Left forelimb (tissue), 1 donor: ENCODE measurements around the gene ADAMTSL4.

ENCODE experiments used
- DNase-seq: peaks from one replicate; pipeline ENCODE4 v3.0.0-alpha.2; 2018; ENCODE audit warnings: low spot score

ADAMTSL4 gene

DNA sequence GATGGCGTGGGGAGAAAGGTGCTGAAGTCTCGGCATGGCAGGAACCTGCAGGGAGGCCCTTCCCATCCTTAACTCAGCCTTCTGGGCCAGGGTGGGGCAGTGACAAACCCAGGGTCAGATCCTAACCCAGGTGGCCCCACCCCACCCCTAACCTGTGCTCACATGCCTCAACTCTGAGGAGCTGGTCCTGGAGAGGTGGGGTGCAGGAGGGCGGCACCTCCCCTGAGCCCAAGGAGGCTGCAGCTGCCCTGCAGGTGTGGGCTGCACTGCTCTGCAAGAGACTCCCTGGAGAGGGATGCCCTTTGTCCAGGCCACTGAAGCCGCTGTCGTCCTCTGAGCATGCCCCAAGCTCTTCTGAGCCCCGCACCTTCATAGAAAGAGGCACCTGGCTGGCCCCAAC, 15.2 kb upstream of the ADAMTSL4 start:
- DNase-seq: no peak

- no peak for DNase-seq
Measured at GRCh38 chr1:150535511-150536287, 13.5 kb upstream of the ADAMTSL4 start.

- no peak for DNase-seq
Measured at GRCh38 chr1:150536836-150537731, 12.1 kb upstream of the ADAMTSL4 start.

DNA sequence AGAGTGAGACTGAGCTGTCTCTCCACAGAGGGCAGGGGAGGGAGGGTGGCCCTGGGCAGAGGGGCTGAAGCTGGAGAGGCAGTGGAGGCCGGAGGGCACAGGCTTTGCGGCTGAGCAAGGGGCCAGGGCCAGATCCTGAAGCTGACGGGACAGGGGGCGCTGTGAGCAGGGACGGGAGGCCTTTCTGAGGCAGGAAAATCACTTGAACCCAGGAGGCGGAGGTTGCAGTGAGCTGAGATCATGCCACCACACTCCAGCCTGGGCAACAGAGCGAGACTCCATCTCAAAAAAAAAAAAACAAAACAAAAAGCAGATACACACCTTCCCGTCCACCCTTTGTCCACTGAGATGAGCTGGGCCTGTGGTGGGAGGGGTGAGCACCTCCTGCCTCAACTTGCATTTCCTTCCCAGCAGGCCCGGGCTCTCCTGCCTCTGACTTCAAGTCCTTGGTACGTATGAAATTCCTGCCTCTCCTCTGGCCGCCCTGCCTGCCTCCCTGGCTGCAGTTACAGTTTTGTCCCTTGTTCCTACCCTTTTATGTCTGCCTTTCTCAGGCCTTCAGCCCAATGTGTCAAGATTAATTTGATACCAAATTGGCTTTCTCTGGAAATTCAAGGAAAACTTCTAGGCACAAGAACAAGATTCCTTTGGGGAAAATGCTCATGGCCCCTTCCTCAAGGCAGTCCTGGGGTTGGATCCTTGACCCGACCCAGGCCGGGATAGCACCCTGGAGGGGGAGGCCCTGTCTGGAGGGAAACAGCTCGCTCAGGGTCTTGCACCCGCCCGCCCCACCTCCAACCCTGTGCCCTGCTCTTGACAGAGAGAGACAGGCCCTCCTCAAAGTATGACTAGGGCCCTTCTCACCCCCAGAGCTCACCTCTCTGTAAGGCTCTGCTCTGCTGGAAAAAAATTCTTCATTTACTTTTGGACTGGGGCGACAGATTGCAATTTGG, 11.2 kb upstream of the ADAMTSL4 start:
- no peak for DNase-seq

GRCh38 chr1:150543500-150544143, 5.6 kb upstream of the ADAMTSL4 start:
- DNase-seq: no peak

DNA sequence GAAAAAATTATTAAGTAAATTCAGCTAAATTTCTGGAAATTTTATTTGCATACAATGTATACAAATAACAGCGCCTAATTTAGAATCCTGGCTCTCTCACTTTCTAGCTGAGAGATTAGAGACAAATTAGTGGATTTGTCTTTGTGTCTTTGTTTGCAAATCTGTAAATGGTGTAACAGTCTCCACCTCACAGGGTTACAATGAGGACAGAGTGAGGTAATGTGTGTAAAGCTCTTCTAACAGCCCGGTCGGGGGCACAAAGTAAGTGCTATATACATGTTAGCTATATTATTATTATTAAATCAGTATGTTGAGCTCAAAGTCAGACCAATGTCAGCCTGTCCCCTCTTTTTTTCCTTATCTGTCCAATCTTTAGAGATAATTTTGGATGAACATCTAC, 5.0 kb upstream of the ADAMTSL4 start:
- no peak for DNase-seq

DNA sequence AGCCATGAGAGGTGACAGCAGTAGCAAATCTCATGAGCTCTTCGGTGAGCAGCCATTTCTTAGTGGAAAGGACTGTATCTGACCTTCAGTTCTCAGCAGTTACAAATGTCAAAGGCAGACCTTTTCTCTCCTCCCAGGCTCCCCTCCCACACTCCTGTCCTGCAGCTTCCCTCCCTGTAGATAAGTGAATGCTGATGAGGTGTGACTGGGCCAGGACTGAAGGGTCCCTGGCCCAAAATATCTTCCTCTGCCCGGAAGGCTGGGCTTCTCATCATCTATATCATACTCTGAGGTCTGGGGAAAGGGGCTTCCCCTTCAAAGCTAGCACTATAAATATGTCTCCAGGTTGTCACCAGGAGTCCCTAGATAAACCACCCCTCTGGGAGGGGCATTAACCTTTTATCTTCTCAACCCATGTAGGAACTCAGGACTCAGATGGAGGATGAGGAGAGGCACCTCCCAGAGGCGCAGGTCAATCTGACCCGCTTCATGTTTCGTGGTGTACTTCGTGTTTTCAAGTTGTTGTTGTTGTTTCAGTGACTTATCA, 3.6 kb upstream of the ADAMTSL4 start:
- DNase-seq: no peak

DNA sequence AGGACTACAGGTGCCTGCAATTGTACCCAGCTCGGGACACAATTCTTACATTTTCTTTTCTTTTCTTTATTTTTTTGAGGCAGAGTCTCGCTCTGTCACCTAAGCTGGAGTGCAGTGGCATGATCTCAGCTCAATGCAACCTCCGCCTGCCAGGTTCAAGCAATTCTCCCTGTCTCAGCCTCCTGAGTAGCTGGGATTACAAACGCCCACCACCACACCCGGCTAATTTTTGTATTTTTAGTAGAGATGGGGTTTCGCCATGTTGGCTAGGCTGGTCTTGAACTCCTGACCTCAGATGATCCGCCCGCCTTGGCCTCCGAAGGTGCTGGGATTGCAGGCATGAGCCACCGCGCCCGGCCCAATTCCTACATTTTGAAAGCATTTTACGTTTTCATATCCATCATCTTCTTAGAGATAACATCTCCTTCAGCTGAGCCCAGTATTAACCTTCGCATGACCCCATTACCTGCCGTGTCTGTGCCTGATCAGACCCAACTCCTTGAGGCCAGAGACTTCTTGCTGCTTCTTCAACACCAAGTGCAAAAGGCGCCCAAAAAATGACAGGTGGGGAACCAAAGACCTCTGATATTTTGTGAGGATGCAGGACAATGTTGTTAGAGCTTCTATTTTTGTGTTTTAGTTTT, 2.8 kb upstream of the ADAMTSL4 start:
- no peak for DNase-seq

- no peak for DNase-seq
Measured at GRCh38 chr1:150548324-150548631, 930 bp upstream of the ADAMTSL4 start.

GRCh38 chr1:150549496-150550221, 451 bp downstream of the ADAMTSL4 start:
- peak; percentile 79 for DNase-seq

DNA sequence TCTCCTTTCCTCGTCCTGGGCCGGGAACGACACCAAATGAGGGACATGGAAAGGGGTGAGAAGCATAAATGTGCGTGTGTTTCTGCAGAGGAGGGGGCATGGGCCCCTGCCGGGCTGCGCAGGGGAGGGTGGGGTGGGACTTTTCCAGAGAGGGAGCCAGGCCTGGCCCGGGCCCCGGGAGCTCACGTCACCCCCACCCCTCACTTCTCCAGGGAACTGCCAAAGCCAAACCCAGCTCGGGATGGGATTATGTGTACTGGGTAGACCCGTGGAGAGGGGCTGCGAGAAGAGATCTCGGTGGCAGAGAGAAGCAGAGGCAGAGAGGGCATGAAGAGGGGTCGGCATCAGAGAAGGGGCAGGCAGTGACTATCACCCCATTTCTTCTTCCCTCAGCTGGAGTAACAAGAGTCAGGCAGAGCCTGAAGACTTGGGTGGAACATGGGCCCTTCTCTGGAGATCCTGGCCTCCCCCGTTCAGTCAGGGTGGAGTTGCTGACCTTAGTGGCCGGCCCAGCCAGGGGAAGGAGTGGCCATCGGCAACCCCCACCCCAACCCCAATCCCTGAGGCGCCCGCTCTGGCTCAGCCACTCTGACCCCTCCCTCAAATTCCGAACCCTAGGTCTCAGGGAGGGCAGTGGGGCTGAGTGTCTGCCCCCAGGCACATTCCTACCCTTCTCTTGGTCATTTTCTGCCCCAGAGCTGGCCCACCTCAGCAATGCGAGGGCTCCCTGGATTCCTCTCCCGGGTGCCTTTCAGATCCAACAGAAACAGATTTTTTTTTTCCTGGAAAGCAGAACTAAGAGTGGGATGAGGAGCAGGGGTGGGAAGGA, 1.2 kb downstream of the ADAMTSL4 start:
- peak; percentile 79 for DNase-seq

DNA sequence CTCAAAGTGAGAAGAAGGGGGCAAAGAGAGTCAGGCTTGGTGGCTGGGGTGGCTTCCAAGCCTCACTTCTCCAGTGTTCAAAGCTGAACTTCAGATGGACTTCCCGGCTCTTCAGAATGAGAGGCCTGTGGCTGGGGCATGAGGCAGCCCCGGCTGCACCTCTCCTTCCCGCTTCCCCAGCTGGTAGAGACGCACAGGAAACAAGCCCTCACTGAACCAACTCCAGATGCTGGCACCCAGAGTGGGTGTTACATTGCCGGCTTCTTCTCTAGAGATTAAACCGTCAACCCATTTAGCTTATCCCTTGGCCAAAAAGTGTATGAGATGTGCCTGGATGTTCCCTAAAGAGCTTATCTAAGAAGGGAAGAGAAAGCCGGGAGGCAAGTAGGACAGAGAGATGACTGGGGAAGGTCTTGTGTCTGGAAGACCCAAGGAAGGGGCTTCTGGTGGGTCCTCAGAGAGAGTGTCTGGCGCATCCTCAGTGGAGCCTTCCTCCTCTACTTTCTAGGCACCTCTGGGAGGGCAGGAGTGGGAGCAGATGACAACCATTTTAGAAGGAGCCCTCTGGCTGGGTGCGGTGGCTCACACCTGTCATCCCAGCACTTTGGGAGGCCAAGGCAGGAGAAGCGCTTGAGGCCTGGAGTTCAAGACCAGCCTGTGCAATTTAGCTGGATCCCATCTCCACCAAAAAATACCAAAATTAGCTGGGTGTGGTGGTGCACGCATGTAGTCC, 2.0 kb downstream of the ADAMTSL4 start:
- DNase-seq: peak; percentile 67

DNA sequence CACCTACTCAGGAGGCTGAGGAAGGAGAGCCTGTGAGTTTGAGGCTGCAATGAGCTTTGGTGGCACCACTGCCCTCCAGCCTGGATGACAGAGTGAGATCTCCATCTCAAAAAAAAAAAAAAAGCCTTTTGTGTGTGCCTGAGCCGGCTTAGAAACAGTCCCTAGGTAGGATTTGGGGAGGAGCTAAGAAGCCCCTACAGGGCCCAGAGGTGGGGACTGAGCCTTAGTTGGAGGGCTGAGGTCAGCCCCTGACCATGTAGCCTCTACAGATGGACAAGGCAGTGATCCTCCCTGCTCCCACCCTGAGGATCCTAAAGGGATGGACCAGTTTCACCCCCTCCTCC, 2.5 kb downstream of the ADAMTSL4 start:
- DNase-seq: no peak

- DNase-seq: peak; percentile 79
Measured at GRCh38 chr1:150552128-150552910, 3.1 kb downstream of the ADAMTSL4 start.

DNA sequence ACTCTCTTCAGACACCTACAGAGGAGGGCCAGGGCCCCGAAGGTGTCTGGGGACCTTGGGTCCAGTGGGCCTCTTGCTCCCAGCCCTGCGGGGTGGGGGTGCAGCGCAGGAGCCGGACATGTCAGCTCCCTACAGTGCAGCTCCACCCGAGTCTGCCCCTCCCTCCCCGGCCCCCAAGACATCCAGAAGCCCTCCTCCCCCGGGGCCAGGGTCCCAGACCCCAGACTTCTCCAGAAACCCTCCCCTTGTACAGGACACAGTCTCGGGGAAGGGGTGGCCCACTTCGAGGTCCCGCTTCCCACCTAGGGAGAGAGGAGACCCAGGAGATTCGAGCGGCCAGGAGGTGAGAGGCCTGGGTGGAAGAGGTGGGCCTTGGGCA, 3.7 kb downstream of the ADAMTSL4 start:
- no peak for DNase-seq

DNA sequence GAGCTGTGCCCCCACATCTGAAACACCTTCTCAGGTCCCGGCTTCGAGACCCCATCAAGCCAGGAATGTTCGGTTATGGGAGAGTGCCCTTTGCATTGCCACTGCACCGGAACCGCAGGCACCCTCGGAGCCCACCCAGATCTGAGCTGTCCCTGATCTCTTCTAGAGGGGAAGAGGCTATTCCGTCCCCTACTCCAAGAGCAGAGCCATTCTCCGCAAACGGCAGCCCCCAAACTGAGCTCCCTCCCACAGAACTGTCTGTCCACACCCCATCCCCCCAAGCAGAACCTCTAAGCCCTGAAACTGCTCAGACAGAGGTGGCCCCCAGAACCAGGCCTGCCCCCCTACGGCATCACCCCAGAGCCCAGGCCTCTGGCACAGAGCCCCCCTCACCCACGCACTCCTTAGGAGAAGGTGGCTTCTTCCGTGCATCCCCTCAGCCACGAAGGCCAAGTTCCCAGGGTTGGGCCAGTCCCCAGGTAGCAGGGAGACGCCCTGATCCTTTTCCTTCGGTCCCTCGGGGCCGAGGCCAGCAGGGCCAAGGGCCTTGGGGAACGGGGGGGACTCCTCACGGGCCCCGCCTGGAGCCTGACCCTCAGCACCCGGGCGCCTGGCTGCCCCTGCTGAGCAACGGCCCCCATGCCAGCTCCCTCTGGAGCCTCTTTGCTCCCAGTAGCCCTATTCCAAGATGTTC, 4.3 kb downstream of the ADAMTSL4 start:
- DNase-seq: no peak

DNA sequence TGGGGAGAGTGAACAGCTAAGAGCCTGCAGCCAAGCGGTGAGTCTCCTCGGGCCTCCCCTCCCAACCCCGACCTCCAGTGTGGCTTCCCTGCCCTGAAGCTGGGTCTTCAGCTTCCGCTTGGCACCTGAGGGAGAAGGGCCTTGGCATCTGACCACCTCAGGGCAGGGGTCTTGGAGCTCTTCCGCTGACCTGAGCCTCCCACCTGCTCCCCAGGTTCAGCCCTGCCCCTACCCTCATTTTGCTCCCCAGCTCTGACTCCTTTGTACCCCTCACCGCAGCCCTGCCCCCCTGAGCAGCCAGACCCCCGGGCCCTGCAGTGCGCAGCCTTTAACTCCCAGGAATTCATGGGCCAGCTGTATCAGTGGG, 4.9 kb downstream of the ADAMTSL4 start:
- DNase-seq: no peak
